Ovary (tissue), 9 donors: Measurements from ENCODE around the gene LIMCH1. TPM values are rescaled to one million over a fixed set of nuclear protein-coding genes. Genes with fewer than 3 reads are reported as not detected.

ENCODE experiments used
- DNase-seq, 5 donors: peaks; one replicate each; pipeline ENCODE4 v3.0.0-alpha.2; 2019 to 2020
- H3K27ac ChIP-seq, 2 donors: fragments of 200-600 bp; one replicate each; pipeline versions ENCODE4 v1.5.1 to v1.8.0; 2019 to 2022
- H3K27me3 ChIP-seq: fragments of 200-600 bp; one replicate; pipeline ENCODE4 v1.8.0; 2022
- H3K36me3 ChIP-seq: fragments of 200-600 bp; sonication (generic); one replicate; pipeline ENCODE4 v1.5.1; 2019
- H3K4me1 ChIP-seq: one replicate; pipeline ENCODE4 v1.8.1; 2013; ENCODE audit warnings: mild to moderate bottlenecking, moderate library complexity; ENCODE audit not compliant: insufficient read depth
- H3K4me3 ChIP-seq: fragments of 200-600 bp; sonication (generic); one replicate; pipeline ENCODE4 v1.5.1; 2017
- H3K9me3 ChIP-seq, 2 donors: fragments of 200-600 bp in 1 of 2; sonication (generic) in 1 of 2; one replicate each; pipeline versions ENCODE4 v1.5.1 to v1.8.1; 2013 to 2019; ENCODE audit warnings: mild to moderate bottlenecking in 1 of 2, moderate library complexity in 1 of 2
- EP300 ChIP-seq: sonication (generic); formaldehyde crosslinking; IDR thresholded peaks from one replicate; pipeline ENCODE4 v1.6.1; 2017; ENCODE audit warnings: antibody characterized with exemption
- POLR2A ChIP-seq: fragments of 450-650 bp; IDR thresholded peaks from one replicate; pipeline ENCODE4 v1.6.1; 2017; ENCODE audit warnings: antibody characterized with exemption, mild to moderate bottlenecking, moderate library complexity
- WGBS, 3 donors: extraction: QIAGEN DNeasy Blood & Tissue Kit in 1 of 3; methylation state at CpG; one replicate each; pipeline versions ENCODE4 v1.1.5 to v1.1.7; 2013 to 2017; 5-methylcytosine and 5-hydroxymethylcytosine counted together
- intact Hi-C, 4 donors: fragments of 100-400 bp; cut with DNase I; formaldehyde crosslinking; loops; one replicate each; pipeline versions ENCODE4 v1.11.0 to v1.15.1; 2022 to 2023
- polyA plus RNA-seq, 2 donors: library from polyadenylated mRNA; stranded (reverse); fragments of 200-250 nt in 1 of 2; fragments of 350-450 nt in 1 of 2; fragmentation: Illumina TruSeq in 1 of 2; extraction: RNeasy Lipid Tissue Mini Kit (QIAGEN cat#74804) in 1 of 2; gene quantifications; one replicate each; pipeline ENCODE4 v1.2.3, GENCODE V29; 2013 to 2014
- total RNA-seq, 7 donors: library from RNA; depleted of rRNA in 2 of 7; stranded (reverse); fragments of >200 nt in 2 of 7; fragmentation: NEBNext Ultra II Directional in 3 of 7; extraction: Animal tissue kit (Norgen Biotek cat#: 25700) in 3 of 7; gene quantifications; one replicate each; pipeline versions ENCODE4 v1.1.0 to v1.2.4, GENCODE V29; 2016 to 2023
- TF ChIP-seq, protein P1 (sequence below), 3 donors: fragments of 450-650 bp in 2 of 3; fragments of 200-600 bp in 1 of 3; IDR thresholded peaks; one replicate each; pipeline versions ENCODE4 v1.5.1 to v1.8.0; 2016 to 2022; ENCODE audit warnings: antibody characterized with exemption in 3 of 3, mild to moderate bottlenecking in 1 of 3
- donor health status: DM: no; HTN: no; CAD: no; lungs with moderate emphysema.
- donor health status: DM: no; HTN: no; CAD: no.
- donor health status: Bipolar disorder and iron deficiency.
- donor health status: DM: yes; HTN: yes; CAD: no.
- donor health status: DM: no; HTN: no; CAD: no.
- donor health status: DM: yes; HTN: yes; CAD: no.

Gene LIMCH1
- total and polyA plus RNA-seq, 9 donors = 9.7 to 56.6 (median 23.6) TPM

DNA sequence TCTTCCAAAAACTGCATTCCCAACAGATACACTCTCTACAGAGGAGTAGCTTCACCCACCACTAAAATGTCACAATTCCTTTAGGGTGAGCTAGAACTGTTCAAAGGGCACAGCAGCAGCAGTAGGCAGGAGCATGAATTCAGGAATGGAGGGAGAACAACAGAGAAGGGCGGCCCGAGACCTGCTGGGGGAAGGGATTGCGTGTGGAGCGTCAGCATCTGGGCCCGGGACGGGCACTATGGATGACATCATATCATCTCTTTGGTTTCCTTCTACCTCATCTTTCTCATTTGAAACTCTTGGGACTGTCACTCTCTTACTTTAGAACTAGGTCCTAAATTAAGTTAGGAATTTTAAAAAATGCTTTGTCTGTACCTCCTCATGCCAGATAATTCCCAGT, 115.6 kb downstream of the LIMCH1 start:
- DNase-seq = no peak
- H3K36me3 ChIP-seq = no peaks in the 10 kb centered on the region
- TF ChIP-seq, protein P1, sequence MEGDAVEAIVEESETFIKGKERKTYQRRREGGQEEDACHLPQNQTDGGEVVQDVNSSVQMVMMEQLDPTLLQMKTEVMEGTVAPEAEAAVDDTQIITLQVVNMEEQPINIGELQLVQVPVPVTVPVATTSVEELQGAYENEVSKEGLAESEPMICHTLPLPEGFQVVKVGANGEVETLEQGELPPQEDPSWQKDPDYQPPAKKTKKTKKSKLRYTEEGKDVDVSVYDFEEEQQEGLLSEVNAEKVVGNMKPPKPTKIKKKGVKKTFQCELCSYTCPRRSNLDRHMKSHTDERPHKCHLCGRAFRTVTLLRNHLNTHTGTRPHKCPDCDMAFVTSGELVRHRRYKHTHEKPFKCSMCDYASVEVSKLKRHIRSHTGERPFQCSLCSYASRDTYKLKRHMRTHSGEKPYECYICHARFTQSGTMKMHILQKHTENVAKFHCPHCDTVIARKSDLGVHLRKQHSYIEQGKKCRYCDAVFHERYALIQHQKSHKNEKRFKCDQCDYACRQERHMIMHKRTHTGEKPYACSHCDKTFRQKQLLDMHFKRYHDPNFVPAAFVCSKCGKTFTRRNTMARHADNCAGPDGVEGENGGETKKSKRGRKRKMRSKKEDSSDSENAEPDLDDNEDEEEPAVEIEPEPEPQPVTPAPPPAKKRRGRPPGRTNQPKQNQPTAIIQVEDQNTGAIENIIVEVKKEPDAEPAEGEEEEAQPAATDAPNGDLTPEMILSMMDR (IDR thresholded peaks at IDR 0.05) = no peak
- TF ChIP-seq POLR2A (no peak), EP300 (no peak)
- no peak overlapping the region for H3K27ac ChIP-seq
- WGBS, 3 donors = 97% methylated on average over 6 of the region's 6 CpGs
- H3K4me3 ChIP-seq = no peak overlapping the region
- no peaks in the 10 kb centered on the region for H3K9me3 ChIP-seq
- no peaks in the 10 kb centered on the region for H3K27me3 ChIP-seq
- H3K4me1 ChIP-seq = no peaks in the 10 kb centered on the region
- intact Hi-C loops = loop anchor here in 1 of 4 donors (10.0 kb wide), 1 partner anchor 369 kb away; no protein-coding TSS in a partner anchor

DNA sequence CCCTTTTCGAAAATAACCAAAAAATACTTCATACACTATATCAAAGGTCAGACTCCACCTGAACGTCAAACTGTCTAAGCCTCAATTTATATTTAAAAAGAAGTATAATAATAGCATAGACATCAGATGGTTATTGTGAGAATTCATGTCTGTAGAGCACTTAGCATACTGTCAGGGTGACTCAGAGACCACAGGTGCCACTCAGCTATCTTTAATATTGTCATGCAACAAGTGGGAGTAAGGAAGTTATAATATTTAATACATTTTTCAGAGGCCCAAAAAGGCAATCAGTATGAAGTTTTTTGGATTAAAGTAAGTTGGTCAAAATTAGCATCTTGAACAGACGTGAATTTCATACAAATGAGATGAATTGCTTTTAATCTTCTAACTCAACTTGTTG, 117.2 kb downstream of the LIMCH1 start:
- no peaks in the 10 kb centered on the region for H3K9me3 ChIP-seq
- intact Hi-C loops = loop anchor here in 2 of 4 donors (1.0 to 10.0 kb wide), 2 partner anchors 329 to 370 kb away; no protein-coding TSS in a partner anchor
- no peak overlapping the region for H3K27ac ChIP-seq
- H3K36me3 ChIP-seq = no peaks in the 10 kb centered on the region
- no peak overlapping the region for H3K4me3 ChIP-seq
- no peak for DNase-seq
- WGBS, 3 donors = 89 to 97% (median 91%) methylated on average over 3 of the region's 3 CpGs
- no peaks in the 10 kb centered on the region for H3K27me3 ChIP-seq
- H3K4me1 ChIP-seq = no peaks in the 10 kb centered on the region
- TF ChIP-seq EP300 = no peak
- TF ChIP-seq POLR2A = no peak
- TF ChIP-seq, protein P1 (IDR thresholded peaks at IDR 0.05) = no peak

DNA sequence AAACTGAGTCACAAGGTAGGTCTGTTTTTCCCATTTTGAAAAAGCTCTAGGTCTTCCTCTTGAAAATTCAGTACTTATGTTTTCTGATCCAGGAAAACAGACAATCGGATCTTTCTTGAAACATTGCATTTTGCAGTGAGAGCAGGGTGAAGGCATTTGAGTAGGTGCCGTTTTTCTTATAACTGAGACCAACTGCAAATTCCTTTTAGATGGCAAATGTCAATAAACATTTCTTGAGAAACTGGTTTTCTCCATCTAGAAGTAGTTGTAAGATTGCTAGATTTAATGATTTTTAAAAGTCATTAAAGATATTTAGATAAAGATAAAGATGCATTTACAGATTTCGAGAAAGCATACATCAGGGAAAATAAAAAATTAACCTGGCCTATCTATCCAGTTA, 118.1 kb downstream of the LIMCH1 start:
- TF ChIP-seq EP300 (no peak), POLR2A (no peak)
- TF ChIP-seq, protein P1 (IDR thresholded peaks at IDR 0.05) = no peak
- no peaks in the 10 kb centered on the region for H3K9me3 ChIP-seq
- no peak overlapping the region for H3K27ac ChIP-seq
- no peak for DNase-seq
- H3K4me3 ChIP-seq = no peak overlapping the region
- H3K4me1 ChIP-seq = no peaks in the 10 kb centered on the region
- H3K27me3 ChIP-seq = no peaks in the 10 kb centered on the region
- 85 to 90% (median 89%) methylated on average over 3 of the region's 3 CpGs for WGBS, 3 donors
- no peaks in the 10 kb centered on the region for H3K36me3 ChIP-seq
- intact Hi-C loops = loop anchor here in 1 of 4 donors (10.0 kb wide), 1 partner anchor 371 kb away; no protein-coding TSS in a partner anchor

DNA sequence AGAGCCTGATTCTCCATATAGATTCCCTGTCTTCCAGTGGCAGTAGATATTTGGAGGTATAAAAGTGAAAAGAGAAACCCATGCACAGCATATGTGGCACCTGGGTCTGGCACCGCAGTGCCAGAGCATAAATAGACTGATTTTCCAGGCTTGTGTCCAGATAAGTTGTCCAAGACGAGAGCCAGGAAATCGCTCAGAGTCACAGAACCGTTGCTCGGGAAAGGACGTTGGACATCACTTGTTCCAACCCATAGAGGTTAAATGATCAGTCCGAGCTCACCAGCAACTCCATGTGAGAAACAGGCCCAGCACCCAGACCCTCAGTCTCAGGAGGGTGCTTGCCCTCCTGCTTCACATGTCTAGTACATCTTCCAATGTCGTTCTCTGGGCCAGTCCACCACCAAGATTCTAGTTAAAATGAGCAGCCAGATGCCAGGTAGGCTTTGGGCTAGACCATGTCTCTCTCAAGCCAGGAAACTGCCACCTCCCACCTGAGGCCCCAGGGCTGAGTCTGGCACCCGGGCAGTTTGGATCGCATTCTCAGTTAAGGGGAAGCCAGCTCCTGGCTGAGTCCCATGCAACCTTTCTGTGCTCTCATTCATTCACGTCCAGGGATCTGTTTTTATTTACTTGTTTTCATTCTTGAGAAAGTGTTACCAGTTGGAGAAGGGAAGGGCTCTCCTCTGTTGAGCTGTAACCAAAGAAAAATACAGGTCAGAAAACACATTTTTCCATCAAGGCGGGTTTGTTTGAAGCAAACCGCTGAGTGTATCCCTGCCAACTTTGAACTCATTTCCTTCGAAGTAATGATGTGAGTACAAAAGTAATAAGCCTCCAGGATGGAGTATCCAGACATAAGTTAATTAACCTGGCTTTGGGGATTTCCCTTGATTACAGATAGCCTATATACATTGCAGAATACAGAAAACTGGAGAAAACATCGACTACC, 118.9 kb downstream of the LIMCH1 start:
- Histone ChIP-seq H3K4me1 (no peaks in the 10 kb centered on the region), H3K4me3 (no peak overlapping the region), H3K9me3 (no peaks in the 10 kb centered on the region), H3K27me3 (no peaks in the 10 kb centered on the region), H3K27ac (no peak overlapping the region), H3K36me3 (no peaks in the 10 kb centered on the region)
- 70 to 71% (median 70%) methylated on average over 15 of the region's 15 CpGs for WGBS, 3 donors
- intact Hi-C loops = loop anchor here in 1 of 4 donors (10.0 kb wide), 1 partner anchor 372 kb away; no protein-coding TSS in a partner anchor
- TF ChIP-seq, protein P1 (IDR thresholded peaks at IDR 0.05) = no peak
- TF ChIP-seq POLR2A (no peak), EP300 (no peak)
- DNase-seq = no peak
